Type B pancreatic cell (in vitro differentiated cells): Measurements from ENCODE around the gene PCAT6. TPM values are rescaled to one million over a fixed set of nuclear protein-coding genes. Genes with fewer than 3 reads are reported as not detected.

Source experiments
- DNase-seq: peaks from one replicate; pipeline ENCODE4 v3.0.0; 2021; ENCODE audit warnings: mixed read lengths; ENCODE audit not compliant: unreplicated experiment; ENCODE audit errors: extremely low spot score
- H3K27ac Mint-ChIP-seq: 2 replicates; pipeline ENCODE4 v1.8.0; 2021; ENCODE audit warnings: mild to moderate bottlenecking, mixed read lengths
- H3K27me3 Mint-ChIP-seq: 2 replicates; pipeline ENCODE4 v1.8.0; 2021; ENCODE audit warnings: mixed read lengths
- H3K36me3 Mint-ChIP-seq: 2 replicates; pipeline ENCODE4 v1.8.0; 2021; ENCODE audit warnings: mixed read lengths
- H3K4me1 Mint-ChIP-seq: one replicate; pipeline ENCODE4 v1.8.0; 2021; ENCODE audit warnings: mixed read lengths; ENCODE audit not compliant: unreplicated experiment
- H3K4me3 Mint-ChIP-seq: 2 replicates; pipeline ENCODE4 v1.8.0; 2021; ENCODE audit warnings: mild to moderate bottlenecking, mixed read lengths
- H3K9me3 Mint-ChIP-seq: 2 replicates; pipeline ENCODE4 v1.8.0; 2021; ENCODE audit warnings: mixed read lengths
- CTCF ChIP-seq: fragments of 200-600 bp; sonication (generic); conservative IDR thresholded peaks from 2 replicates; pipeline ENCODE4 v1.5.0; 2021; ENCODE audit warnings: antibody characterized with exemption, mild to moderate bottlenecking
- total RNA-seq: library from RNA; stranded (reverse); gene quantifications from 2 replicates; pipeline ENCODE4 v1.2.1, GENCODE V29; 2021; ENCODE audit warnings: low replicate concordance

PCAT6 gene
- total RNA-seq, 1 donor from 2014 or later, result 7.9 TPM

GRCh38 chr1:202809597-202810159 is 1.1 kb upstream of the PCAT6 start:
- peaks cover 5% of the 10 kb centered on the region for H3K27me3 Mint-ChIP-seq
- H3K27ac Mint-ChIP-seq, result peak overlapping the region; percentile 97
- H3K4me3 Mint-ChIP-seq, result peak overlapping the region; percentile 93
- no peaks in the 10 kb centered on the region for H3K36me3 Mint-ChIP-seq
- no peak for DNase-seq
- no peaks in the 10 kb centered on the region for H3K9me3 Mint-ChIP-seq
- no peak for TF ChIP-seq CTCF
- H3K4me1 Mint-ChIP-seq, result peaks cover 47% of the 10 kb centered on the region

- DNase-seq, result no peak
- TF ChIP-seq CTCF, result no peak
- peak overlapping the region; percentile 97 for H3K27ac Mint-ChIP-seq
- no peaks in the 10 kb centered on the region for H3K36me3 Mint-ChIP-seq
- no peaks in the 10 kb centered on the region for H3K9me3 Mint-ChIP-seq
- H3K27me3 Mint-ChIP-seq, result peaks cover 5% of the 10 kb centered on the region
- peaks cover 44% of the 10 kb centered on the region for H3K4me1 Mint-ChIP-seq
- H3K4me3 Mint-ChIP-seq, result peak overlapping the region; percentile 93
These were observed 550 bp upstream of the PCAT6 start for GRCh38 chr1:202810193-202810614.

GRCh38 chr1:202811296-202812175 is 782 bp downstream of the PCAT6 start:
- peak overlapping the region; percentile 92 for H3K27ac Mint-ChIP-seq
- no peaks in the 10 kb centered on the region for H3K9me3 Mint-ChIP-seq
- peak overlapping the region; percentile 93 for H3K4me3 Mint-ChIP-seq
- H3K36me3 Mint-ChIP-seq, result no peaks in the 10 kb centered on the region
- peaks cover 34% of the 10 kb centered on the region for H3K4me1 Mint-ChIP-seq
- peaks cover 5% of the 10 kb centered on the region for H3K27me3 Mint-ChIP-seq
- TF ChIP-seq CTCF, result no peak
- no peak for DNase-seq

GRCh38 chr1:202812176-202813026 is 1.6 kb downstream of the PCAT6 start:
- Mint-ChIP-seq H3K27me3 (peaks cover 5% of the 10 kb centered on the region), H3K4me1 (peaks cover 34% of the 10 kb centered on the region), H3K9me3 (no peaks in the 10 kb centered on the region), H3K27ac (peak overlapping the region; percentile 92), H3K36me3 (no peaks in the 10 kb centered on the region), H3K4me3 (peak overlapping the region; percentile 93)
- no peak for DNase-seq
- no peak for TF ChIP-seq CTCF

GRCh38 chr1:202815120-202815519 is 4.4 kb downstream of the PCAT6 start:
- no peaks in the 10 kb centered on the region for H3K36me3 Mint-ChIP-seq
- no peak for TF ChIP-seq CTCF
- peaks cover 23% of the 10 kb centered on the region for H3K4me1 Mint-ChIP-seq
- no peaks in the 10 kb centered on the region for H3K9me3 Mint-ChIP-seq
- H3K4me3 Mint-ChIP-seq, result peak overlapping the region; percentile 17
- H3K27ac Mint-ChIP-seq, result peak overlapping the region; percentile 46
- peaks cover 5% of the 10 kb centered on the region for H3K27me3 Mint-ChIP-seq
- no peak for DNase-seq
